ENCODE results near the gene OMG.
"Not testable (repeated sequence)": the region's sequence is repeated elsewhere in the genome, so short reads cannot be mapped to it uniquely, and the experiment has no call there.

The OMG gene

DNA sequence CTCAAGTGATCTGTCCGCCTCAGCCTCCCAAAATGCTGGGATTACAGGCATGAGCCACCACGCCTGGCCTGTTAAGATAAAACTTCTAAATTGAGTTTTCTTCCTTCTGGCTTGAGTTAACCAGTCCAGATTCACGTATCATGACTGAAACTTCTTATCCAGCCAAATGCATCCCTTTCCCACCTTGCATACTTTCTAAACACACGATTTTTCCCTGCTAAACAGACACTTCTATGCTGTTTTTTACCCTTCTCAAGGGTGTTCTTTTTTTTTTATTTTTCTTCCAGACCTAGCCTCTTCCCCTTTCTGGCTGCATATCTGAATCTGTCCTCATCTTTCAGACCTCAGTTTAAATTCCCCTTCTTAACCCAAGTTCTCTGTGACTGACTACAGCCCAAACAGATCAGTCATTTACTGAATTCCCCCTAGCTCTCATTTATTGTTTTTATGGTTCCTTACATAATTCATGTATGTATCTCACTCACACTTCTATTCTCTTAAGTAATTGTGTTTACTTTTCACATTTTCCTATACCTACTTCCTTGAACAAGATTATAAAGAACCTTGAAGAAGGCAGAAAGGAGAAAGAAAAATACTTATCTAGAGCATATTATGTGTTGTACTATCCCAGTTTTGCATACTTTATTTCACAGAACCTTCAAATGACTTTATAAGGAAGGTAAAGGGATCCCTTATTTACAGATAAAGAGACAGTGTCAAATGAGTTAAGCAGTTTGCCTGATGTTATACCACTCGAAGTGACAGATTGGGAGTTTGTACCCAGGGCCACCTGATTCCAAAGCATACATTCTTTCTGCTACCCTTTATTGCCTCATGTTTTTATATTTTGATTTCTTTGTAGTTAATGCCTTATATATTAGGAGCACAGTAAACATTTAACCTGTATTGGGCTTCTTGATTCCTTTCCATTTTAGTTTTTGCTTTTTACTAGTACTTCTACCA is 11.6 kb upstream of the OMG start:
- in situ Hi-C loops (cut with MboI; ENCODE audit: low sequenced_read_pairs) = no loop called here

DNA sequence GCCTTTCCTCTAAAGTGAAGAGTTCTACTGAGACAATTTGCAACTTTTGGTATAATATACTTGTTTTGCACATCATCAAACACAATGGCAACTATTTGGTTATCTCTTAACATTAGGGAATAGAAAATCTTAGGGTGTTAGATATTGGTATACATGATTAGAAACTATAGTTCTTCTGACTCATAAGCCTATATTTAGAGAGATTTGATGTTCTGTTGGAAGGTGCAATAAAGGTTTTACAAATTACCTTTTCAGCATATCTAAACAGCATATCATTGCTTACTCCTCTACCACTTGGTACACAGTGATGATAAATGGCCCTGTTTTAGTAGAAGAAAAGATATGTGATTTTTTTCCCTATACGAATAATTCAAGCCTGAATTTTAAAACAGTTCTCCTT is 10.6 kb upstream of the OMG start:
- in situ Hi-C loops (cut with MboI; ENCODE audit: low sequenced_read_pairs) = no loop called here

DNA sequence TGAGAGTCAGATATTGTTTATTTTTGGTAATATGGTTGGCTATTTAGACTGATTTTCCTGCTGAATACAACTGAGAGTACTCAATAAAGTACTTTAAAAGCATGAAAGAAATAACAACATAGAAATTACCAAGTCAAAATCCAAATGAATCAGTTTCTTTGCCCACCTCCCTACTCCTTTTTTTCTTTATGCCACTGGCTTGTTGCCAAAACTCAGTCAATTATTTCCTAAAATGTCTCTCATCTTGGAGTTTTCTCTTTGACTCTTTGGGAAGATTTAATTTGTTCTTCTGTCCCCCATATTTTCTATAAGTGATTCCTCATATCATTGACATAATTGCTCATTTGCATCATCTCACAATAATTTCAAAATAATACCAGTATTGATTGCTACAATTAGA is 2.6 kb upstream of the OMG start:
- in situ Hi-C loops (cut with MboI; ENCODE audit: low sequenced_read_pairs) = no loop called here

DNA sequence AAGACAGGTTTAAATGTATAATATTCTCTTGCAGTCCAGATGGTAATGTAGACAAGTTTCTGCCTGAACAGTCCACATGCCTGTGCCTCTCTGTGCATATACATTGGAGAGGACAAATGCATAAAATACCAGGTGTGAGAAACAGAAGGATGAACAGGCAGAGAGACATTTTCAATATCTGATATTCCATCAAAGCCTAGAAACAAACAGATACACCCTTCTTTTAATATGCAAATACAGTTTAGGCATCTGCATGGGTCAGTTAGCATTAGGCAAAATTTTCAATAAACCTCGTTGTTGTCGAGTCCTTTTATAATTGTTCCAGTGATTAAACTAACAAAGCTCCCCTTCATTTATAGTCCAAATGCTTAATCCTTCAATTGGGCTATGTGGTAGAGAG is 897 bp downstream of the OMG start:
- in situ Hi-C loops (cut with MboI; ENCODE audit: low sequenced_read_pairs) = no loop called here

DNA sequence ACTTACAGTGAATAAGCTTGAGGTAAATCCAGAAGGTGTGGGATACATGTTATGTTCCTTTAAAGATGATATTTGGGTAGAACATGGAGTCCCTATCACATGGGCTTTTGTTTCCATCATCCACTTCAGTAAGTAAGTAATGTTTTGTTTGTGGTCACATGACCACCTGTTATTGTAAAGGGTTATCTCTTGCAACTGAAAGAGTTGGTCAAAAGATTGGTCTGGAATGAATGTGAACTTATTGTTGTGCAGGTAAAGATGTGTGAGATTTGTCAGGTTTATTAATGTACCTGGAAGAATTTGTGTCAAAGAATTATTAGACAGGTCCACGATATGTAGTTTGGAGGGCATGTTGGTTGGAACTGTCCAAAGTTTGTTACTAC is 1.6 kb downstream of the OMG start:
- in situ Hi-C loops (cut with MboI; ENCODE audit: low sequenced_read_pairs) = no loop called here

DNA sequence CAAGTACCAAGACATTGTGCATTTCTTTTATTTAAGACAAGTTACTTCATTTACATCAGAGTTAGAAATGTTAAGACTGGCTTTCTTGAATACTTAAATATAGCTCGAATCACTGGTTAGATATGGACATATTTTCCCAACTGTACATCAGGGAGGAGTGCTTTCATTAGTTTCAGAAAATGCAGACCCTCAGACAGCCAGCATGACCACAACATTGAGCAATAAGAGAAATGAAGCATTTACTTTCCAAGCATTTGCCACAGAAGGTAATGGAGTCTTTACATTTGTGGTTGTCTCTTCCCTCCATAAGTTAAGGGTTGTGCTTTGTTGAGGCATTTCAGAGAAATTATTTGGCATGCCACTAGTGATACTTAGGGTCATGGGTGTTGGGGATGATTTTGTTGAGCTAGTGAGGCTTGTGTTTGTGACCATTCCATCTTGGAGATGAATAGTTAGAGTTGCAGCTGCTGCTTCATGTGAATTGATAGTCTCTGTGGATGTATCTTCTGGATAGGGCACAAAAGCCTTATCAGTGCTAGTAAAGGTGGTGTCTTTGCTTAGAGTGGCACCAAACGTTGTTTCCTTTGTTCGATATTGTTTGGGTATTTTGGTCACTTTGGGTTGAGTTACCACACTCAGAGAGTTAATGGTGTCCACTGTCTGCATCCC is 2.1 kb downstream of the OMG start:
- in situ Hi-C loops (cut with MboI; ENCODE audit: low sequenced_read_pairs) = no loop called here

DNA sequence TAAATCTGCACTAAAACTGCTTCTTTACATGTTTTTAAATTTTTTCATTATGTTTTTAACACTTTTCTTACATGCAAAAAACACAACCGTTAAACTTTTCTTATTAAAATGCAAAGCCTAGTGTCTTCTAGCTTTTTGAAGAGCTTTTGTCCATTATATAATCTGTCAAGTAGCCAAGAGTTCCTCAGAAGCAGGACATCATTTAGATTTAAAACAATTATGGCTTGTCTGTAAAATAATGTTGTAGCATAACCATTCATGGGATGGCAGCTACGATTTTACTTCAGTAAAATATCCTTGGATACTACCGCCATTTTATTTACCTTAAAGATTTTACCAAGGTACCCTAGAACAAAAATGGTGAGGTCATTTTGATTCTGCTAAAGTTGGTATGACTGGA is 2.8 kb downstream of the OMG start:
- in situ Hi-C loops (cut with MboI; ENCODE audit: low sequenced_read_pairs) = no loop called here

DNA sequence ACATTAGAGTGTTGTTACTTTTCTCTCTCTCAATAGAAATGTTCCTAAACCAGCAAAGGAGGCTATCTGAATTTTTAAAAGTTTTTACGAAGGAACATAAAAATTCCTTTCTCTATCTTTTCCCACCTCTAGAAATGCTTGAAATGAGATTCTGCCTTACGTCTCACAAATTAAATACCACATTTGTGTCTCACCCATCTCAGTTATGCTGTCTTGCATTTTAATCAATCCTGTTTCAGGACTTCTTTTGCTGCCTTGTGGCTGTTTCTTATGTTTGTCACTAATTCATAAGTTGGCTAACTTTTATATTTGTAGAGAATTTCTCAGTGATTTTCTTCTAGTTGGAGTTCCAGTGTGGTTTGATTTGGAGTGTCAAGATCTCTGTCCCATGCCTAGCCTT is 3.5 kb downstream of the OMG start:
- in situ Hi-C loops (cut with MboI; ENCODE audit: low sequenced_read_pairs) = no loop called here

DNA sequence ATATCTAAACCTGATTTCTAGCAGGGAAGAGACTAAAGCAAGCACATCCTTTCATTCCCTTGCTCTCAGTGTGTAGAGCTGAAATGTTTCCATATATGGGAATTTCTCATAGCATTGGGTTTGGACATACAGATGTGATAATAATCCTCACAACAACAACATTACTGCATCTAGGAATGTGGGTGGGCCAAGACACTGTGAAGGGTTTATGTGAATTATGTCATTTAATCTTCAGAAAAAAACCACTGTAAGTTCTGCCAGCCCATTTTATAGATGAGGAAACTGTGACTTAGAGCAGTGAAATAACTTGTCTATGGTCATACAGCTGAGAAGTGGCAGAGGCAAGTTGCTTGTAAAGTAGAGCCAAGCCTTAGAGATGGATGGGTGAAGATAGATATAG is 5.2 kb downstream of the OMG start:
- in situ Hi-C loops (cut with MboI; ENCODE audit: low sequenced_read_pairs) = no loop called here

DNA sequence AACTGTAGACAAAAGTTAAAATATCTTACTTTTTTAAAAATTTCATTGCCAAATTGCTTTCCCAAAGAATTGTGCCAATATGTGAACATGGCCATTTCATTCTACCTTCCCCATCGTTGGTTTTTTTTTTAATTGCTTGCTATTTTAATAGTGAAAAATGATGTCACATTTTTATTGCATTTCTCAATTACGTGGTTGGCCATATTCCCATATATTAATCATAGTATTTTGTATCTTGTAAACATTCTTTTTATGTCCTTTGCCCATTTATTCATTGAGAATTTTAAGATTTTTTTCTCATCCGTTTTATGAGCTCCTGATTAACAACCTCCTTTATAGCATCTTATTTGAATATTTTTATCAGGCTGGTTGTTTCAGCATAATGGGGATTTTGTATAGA is 7.2 kb downstream of the OMG start:
- in situ Hi-C loops (cut with MboI; ENCODE audit: low sequenced_read_pairs) = no loop called here

DNA sequence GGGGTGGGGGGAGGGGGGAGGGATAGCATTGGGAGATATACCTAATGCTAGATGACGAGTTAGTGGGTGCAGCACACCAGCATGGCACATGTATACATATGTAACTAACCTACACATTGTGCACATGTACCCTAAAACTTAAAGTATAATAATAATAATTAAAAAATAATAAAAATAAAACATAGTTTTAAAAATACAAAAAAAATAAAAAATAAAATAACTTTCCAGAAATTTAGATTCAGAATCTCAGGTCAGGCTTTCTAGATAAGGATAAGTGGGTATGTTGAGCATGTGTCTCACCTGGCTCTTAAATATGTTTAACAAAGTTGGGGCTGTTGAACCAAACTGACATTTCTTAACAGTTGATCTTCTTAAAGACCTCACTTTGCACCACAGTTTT is 9.1 kb downstream of the OMG start:
- in situ Hi-C loops (cut with MboI; ENCODE audit: low sequenced_read_pairs) = not testable (repeated sequence)

DNA sequence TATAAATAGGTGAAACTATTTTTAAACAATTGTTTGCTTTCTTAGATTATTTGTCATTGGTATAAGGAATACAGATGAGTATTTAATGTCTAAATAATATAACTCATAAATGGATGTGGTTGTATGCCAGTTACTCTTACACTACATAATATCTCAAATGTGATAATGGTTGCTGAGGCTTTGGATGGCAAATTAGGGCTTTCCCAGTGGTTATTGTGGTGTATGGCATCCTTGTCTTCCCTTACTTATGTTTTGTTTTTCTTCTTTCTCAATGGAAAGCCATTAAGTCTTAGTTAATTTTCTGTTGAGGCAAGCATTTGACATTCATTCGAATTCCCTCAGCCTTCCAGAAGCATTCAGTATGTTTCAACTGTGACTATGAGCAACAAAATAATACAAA is 10.5 kb downstream of the OMG start:
- in situ Hi-C loops (cut with MboI; ENCODE audit: low sequenced_read_pairs) = no loop called here

DNA sequence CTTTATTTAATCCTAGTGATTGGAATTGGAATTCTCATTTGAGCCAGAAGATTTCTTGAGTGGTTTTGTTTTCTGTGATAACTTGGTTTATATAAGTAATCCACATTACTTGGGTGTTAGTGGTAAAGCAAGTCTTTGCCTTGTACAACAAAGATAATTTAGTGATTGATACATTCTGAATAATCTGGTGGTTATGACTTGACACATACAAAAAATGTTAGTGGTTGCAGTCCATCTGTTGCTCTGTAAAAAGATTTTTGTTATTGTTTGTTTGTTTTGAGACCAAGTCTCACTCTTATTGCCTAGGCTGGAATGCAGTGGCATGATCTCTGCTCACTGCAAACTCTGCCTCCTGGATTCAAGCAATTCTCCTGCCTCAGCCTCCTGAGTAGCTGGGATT is 13.2 kb downstream of the OMG start:
- in situ Hi-C loops (cut with MboI; ENCODE audit: low sequenced_read_pairs) = no loop called here

DNA sequence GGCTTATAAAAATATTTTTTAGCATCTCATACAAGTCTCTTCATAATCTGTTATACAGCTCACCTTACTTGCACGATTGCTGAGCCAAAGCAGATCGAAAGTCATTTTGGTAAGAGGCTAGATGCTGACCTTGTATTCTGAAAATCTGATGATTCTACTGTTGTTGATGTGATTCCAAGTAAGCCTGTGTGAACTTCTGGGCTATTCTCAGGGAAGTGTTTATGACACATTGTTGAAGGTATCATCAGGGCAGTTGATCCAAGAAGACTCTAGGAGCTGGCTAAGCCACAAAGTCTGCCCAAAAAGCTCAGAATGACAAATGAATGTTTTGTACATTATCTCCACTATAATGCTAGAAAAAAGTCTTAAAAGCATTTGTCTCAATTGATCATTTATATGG is 16.0 kb downstream of the OMG start:
- in situ Hi-C loops (cut with MboI; ENCODE audit: low sequenced_read_pairs) = no loop called here

DNA sequence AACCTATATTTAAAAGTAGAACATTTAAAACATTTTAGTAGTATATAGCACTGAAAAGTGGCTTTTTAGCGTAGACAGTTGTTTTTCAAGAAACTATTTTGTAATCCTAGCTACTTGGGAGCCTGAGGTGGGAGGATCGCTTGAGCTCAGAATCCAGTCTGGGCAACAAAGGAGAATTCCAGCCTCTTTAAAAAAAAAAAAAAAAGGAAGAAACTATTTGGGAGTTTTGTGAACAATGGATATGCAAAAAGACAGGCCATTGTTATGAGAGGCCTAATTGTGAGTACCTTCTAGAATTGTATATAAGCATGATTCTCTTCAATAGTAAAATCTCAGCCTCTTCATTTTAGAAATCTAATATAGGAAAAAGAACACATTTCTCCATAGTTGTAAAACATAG is 17.6 kb downstream of the OMG start:
- in situ Hi-C loops (cut with MboI; ENCODE audit: low sequenced_read_pairs) = no loop called here

DNA sequence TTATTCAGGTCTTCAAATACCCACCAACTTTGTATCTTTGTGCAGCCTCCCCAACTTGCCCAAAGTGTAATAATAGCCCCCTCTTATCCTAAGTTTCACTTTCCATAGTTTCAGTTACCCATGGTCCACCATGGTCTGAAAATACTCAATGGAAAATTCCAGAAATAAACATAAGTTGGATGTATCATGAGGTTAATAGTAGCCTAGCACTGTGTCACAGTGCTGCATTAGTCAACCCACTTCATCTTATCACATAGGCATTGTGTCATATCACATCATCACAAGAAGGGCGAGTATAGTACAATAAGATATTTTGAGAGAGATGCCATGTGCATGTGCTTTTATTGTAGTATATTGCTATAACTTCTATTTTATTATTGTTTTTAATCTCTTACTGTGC is 21.9 kb downstream of the OMG start:
- in situ Hi-C loops (cut with MboI; ENCODE audit: low sequenced_read_pairs) = no loop called here

DNA sequence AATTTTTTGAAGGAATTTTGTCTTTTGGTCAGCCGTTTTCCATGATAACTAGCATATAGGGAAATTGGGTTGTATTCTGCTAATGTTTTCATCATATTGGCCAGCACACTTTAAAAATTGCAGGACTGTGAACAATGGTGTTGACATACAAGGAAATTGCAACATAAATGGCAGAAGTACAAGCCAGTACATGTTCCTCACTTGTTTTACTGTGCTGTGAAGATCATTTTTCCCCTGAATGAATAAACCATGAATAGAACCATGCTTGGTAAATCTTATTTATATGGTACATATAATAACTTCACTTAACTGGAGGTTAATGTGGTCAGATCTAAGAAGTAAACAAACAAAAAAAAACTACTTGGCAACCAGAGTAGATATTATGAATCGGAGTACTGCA is 22.8 kb downstream of the OMG start:
- in situ Hi-C loops (cut with MboI; ENCODE audit: low sequenced_read_pairs) = no loop called here

DNA sequence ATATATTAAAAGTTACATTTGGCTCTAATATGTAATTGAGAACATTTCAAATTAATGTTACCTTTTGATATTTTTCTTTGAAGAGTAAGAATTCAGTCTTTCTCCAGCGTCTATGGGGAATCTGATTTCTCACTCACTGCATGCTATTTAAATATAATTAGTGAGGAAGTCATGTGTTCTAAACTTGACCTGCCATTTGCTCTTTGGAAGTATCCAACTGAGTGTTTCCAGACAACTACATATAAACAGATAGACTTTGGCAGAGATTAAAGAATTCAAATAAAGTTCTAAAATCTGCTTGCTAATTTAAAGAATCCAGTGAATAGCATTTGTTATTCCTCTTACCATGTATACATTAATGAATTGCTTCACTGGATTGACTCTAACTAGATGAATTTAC is 23.5 kb downstream of the OMG start:
- in situ Hi-C loops (cut with MboI; ENCODE audit: low sequenced_read_pairs) = no loop called here

DNA sequence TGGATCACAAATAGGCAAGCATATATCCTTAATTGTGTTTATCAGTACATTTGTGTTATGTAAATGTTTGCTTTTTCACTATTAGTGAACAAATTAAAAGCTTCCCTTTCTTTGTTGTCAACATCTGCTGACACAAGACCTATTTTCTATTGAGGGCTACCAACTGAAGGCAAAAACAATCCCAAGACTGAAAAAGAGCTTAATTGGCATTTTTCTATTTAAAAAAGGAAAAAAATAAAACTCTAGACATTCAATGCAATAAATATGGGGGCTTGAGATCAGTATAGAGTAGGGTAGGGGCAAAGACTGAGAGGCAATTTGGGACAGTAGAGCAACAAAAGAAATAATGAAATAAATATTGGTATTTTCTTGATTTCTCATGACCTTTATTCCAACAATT is 24.2 kb downstream of the OMG start:
- in situ Hi-C loops (cut with MboI; ENCODE audit: low sequenced_read_pairs) = no loop called here

DNA sequence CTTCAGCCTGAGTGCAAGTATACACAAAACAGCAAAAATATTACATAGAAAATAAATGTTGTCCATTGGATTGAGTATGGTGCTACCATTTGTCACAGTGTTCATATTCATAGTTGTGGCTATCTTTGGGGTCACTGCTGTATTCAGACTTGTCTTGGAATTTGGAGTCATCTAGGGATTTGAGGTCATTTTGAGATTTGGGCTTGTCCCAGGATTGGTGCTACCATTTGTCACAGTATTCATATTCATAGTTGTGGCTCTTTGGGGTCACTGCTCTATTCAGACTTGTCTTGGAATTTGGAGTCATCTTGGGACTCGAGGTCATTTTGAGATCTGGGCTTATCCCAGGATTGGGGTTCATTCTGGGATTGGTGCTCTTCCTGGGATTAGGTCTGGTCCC is 24.8 kb downstream of the OMG start:
- in situ Hi-C loops (cut with MboI; ENCODE audit: low sequenced_read_pairs) = no loop called here

DNA sequence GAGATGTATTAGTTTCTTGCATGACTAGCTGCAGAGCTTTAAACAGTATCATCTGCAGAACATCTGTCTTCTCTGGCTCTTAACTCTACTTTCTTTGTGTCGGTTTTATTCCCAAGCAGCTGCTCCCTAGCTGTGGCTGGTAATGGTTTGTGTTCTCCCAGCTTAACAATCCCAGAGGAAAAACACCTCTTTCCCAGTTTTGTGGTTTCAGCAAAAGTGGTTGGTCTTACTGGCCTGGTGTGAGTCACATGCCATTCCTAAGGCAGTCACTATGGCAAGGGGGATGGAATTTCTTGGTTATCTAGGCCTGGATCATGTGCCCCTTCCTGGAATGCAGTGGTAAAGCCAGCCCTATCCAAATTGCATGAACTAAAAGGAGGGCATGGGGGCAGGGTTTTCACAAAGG is 27.5 kb downstream of the OMG start:
- in situ Hi-C loops (cut with MboI; ENCODE audit: low sequenced_read_pairs) = no loop called here

DNA sequence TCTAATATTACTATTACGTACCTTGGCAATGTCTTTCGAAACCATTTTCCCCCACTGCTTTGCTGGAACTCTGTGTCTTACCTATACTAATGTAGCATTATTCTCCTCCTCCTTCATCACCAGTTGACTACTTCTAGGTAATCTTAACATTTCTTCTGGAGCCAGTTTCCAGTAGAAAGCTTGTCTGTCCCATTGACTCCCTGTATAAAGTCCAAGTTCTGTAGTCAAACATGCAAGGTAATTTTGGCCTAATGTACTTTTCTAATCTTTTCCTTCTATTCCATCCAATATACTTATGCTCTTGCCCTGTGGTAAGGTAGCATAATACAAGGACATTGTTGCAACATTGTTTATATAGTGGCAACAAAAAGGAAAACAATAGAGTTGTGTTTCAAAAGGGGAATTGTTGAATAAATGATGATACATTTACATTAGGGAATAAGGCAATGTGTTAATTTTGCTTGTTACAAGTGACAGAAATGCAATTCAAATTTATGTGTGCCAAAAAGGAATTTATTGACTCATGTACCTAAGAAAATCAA is 27.9 kb downstream of the OMG start:
- in situ Hi-C loops (cut with MboI; ENCODE audit: low sequenced_read_pairs) = no loop called here

Data from HL-60/S4 treated with phorbol 12-myristate 13-acetate at 8.2 ng/mL for 4 days and 3 days (cell line).